ENCODE data around the gene LRFN2.
A peak's percentile ranks its signal among the peaks of the same experiment; 100 is the strongest.

Gene LRFN2

DNA sequence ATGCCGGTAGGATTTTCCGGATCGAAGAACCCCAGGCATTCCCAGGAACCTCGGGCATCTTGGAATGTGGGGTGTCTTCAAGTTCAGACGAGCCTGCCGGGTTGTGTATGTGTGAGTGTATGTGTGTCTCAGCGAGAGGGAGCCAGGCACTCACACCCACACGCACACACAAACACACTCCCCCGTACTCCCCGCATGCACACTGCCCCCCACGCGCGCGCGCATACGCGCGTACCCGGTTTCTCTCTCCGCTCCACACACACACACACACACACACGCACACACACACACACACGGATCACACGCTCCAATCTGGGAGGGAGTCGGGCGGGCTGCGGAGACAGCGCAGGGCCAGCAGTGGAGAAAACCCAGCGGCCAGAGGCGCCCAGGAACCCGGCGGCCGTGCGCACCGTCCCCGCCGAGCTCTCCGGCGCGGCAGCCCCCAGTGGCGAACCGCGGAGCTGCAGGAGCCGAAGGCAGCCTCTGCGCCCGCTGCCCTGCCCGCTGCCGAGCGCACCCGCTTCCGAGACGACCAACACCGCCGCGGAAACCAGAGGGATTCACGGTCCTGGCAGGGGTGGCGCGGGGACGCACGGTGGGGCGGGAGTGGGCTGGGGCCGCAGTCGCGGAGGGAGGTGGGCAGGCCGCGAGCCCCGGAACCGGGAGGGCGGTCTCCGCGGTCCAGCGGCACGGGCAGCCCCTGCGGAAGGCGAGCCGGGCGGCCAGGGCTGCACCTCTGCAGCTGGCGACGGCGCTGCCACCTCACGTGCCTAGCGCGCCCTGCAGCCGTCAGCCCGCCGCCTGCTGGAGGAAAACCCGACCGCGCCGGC, at the start of gene LRFN2:
Gene LRFN2 (minus strand): TSS at position 125 of the 830 bp plus-strand sequence.
- DNase-seq (ENCODE audit: low read depth, low spot score), result peak; percentile 90

DNA sequence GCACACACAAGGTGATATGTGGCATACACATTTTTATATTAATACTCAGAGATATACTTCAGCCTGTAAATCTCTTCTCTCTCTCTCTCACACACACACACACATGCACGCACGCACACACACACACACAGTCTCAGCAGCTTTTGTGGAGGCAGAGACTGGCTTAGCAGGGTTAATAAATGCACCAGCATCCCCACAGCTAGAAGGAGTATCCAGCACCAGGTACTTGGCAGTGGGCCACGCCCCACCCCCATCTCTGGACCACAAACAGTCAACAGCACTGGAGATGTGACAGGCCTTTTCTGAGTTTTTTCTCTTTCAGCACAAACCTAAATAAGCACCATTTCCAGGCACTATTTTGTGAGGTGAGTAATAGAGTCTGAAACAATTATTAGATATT, 47.3 kb upstream of the LRFN2 start:
- DNase-seq (ENCODE audit: low read depth, low spot score), result peak; percentile 5

DNA sequence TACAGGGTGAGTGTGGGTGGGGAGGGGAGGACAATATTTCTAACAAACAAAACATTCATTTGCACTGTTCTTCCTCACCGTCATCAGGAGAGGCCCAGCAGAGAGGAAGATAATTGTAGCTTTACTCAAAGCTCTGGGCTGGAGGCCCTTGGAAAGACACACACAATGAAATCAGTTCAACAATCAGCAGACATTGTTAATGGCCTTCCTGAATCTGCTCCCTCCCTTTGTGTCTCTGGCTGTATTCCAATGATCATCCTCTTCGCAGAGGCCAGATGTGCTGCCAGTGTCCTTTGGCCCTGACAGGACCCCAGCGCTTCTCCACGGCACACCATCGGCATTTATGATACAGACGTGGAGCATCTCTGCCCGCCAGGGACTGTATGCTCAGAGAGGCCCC, 44.6 kb upstream of the LRFN2 start:
- no peak for DNase-seq (ENCODE audit: low read depth, low spot score)

DNA sequence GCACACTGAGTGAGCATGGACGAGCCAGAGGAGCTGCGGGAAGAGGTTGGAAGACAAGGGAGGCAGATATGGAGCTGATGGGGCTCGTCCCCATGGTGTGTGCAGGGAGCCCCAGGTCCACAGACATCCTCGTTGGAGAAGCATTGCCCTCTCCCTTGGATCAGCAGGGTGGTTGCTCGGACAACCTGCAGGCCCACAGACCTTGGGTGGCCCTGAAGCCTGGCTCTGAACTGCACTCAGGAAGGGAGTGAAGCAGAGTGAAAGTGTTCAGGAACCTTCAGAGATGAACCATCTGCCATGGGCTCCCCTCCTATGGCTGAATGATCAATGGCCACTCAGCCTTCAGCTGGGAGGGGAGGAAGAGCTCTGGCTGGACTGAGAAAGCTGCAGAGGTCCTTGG, 43.3 kb upstream of the LRFN2 start:
- DNase-seq (ENCODE audit: low read depth, low spot score), result no peak

DNA sequence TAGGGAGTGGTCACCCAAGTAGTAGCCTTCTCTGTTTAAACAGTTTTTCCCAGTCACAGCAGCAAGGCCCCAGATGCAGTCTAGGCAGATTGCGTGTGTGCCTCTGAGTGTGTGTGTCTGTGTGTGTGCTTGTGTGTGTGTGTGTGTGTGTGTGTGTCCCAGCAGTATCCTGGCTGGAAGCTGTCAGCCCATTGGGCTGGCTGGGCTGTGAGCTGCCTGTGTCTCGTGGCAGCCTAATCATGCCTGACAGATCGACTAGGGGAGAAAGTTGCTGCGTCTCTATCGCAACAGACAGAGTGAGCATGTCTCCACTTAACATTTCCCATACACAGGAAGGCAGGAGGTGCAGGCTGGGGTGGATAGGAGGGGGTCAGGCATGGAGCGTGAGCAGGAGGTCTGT, 42.9 kb upstream of the LRFN2 start:
- no peak for DNase-seq (ENCODE audit: low read depth, low spot score)

DNA sequence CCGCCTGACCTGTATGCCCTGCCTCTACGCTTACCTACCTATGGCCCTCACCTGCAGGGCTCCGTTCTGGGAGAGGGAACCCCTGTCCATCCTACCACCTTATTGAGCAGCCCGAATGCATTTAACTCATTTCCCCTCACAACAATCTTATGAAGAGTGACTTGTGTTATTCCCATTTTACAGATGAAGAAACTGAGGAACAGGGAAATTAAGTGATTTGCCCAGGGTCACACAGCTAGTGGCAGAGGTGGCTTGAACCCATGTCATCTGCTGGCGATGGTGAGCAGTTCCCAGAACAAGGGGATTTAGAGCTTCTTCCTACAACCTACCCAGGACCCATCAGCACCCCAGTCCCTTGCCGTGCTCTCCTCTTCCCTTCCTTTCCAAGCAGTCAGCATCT, 42.3 kb upstream of the LRFN2 start:
- DNase-seq (ENCODE audit: low read depth, low spot score), result no peak

DNA sequence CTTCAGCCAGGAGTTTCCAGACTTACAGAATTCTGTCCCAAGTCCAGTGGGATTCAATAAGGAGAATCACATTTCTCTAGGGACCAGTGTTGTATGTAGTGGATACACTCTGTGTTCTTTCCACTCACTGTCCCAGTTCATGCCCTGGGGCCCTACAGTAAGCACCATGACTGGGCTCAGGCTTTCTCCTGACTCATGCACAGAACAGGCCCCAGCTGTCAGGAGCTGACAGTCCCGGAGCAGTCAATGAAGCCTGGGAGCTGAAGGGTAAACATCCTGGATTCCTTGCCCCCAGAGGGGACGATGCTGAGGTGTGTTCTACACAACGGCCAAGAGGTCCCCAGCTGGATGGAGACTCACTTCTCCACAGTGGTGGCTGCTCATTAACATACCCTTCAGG, 40.2 kb upstream of the LRFN2 start:
- DNase-seq (ENCODE audit: low read depth, low spot score), result no peak

DNA sequence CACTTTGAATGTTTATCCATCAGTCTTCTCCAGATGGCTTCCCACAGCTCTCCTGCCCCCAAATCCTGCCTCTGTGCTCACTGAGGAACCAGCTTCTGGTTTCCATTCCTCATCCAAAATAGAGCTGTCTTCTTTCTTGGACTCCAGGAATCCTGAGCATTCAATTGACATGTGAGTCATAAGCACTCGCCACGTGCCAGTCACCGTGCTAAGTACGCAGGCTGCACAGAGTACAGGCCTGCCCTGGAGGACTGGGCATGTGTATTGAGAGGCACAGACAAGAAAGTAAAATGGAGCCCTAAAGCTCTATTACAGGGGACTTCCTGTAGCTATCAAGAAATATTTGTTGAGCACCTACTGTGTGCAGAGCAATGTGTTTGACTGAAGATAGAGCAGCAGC, 39.7 kb upstream of the LRFN2 start:
- DNase-seq (ENCODE audit: low read depth, low spot score), result no peak

DNA sequence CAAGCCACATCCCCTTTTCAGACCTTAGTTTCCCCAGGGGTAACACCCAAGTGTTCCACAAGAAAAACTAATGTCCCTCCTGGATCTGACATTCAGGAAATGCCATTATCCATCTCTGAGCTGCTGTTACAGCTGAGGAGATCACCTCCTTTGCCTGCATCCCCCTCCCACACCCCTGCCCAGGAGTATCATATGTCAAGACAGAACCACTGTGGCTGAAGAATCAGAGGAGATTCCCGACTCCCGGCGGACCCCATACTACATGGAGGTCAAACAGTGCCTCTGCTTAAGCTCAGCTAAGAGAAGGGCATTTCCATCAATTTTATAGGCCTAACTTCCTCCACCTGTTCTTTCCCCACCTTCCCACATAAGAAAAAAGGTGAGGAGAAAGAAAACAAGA, 36.8 kb upstream of the LRFN2 start:
- DNase-seq (ENCODE audit: low read depth, low spot score), result no peak

DNA sequence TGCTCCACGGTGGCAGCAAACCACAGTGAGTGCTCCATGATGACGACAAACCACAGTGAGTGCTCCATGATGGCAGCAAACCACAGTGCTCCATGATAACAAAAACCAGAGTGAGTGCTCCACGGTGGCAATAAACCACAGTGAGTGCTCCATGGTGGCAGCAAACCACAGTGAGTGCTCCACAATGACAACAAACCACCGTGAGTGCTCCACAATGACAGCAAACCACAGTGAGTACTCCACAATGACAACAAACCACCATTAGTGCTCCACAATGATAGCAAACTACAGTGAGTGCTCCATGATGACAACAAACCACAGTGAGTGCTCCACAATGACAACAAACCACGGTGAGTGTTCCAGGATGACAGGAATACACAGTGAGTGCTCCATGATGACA, 36.0 kb upstream of the LRFN2 start:
- no peak for DNase-seq (ENCODE audit: low read depth, low spot score)

DNA sequence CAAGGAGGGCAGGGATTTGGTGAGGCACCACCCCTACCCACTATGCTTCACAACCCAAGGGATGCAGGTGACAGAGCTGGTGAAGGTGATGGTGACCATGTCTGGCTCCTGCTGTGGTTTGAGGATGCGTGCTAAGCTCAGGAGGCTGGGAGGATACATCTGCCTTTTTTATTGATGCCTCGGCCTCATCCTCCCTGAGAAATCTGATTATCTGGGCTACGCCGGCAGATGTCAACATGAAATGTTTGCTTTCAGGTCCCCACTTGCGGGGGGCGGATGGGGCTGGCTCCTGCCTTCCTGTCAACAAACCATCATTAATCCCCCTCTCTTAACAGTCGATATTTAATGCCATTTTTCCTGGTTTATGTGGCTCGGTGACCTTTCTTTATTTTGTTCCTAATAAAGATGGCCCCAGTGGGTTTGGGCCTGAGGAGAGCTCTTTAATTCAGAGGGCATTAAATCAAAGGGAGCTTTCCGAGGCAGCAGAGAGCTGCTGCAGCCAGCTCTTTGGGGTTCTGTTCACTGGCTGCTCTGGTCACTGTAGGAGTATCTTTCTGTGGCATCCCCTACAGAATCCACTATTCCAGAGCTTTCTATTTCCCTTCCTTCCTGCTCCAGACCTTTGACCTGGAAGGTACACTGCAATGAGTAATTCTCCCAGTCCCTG, 33.5 kb upstream of the LRFN2 start:
- no peak for DNase-seq (ENCODE audit: low read depth, low spot score)

DNA sequence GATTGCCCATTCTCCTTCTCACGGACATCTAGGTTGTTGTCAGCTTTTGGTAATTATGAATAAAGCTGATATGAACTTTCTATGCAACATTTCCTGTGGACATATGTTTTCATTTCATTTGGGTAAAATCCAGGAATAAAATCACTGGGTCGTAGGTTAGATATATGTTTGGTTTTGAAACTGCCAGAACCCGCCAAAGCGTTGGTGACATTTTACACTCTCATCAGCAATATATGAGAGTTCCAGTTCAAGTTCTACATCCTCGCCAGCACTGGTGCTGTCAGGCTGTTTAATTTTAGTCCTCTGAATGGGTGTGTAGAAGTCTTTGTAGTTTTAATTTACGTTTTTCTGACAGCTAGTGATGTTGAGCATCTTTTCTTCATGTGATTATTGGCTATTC, 27.5 kb upstream of the LRFN2 start:
- no peak for DNase-seq (ENCODE audit: low read depth, low spot score)

DNA sequence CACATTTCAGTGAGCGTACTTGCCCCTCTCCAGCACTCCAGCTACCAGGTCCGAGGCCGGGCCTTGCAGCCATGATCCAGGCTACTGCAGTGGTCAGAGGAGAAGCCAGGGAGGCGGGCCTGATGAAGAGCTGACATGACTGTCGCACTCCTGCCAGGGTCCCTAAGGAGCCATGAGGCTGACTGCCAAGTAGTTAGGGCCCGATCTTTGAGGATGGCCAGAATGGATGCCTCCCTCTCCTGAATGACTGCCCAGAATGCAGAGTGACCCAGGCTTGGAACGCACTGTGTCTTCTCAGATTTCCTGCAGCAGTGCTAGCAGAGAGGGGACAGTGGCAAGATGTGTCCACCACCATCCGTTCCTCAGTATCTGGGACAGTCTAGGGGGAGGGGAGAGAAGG, 24.7 kb upstream of the LRFN2 start:
- DNase-seq (ENCODE audit: low read depth, low spot score), result no peak

DNA sequence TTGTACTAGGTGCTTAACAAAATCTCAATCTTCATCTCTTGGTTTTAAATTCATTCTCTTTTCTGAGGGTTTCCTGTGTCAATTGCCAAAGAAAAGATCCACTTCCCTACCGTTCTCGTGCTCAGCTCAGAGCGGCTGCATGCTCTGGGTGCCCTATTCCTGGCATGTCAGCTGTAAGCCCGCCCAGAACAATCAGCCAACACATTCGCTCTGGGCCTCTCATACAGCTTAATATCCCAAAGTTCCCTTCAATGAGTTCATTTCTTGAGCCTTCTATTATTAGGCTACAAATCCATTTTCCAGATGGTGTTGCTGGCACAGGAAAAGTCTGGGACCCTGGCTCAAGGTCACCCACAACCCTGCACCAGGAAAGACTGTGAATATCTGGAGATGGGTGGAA, 24.3 kb upstream of the LRFN2 start:
- no peak for DNase-seq (ENCODE audit: low read depth, low spot score)

DNA sequence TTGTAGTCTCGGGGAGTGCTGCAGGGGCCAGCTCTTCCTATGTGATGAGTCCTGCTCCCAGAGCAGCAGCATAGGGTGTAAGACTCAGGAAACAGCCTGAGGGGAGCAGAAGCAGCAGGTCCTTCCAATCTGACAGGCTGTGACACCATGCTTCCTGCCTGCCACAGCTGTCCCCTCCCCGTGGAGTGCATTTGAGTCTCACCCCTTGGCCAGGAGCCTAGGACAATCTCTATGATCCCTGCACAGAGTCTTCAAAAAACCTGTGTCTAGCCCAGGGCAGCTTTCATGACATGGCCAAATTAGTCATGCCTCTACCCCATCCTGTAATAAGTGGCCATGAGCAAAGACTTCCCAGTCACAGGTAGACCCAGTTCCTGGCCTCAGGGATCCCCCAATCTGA, 23.1 kb upstream of the LRFN2 start:
- DNase-seq (ENCODE audit: low read depth, low spot score), result no peak

DNA sequence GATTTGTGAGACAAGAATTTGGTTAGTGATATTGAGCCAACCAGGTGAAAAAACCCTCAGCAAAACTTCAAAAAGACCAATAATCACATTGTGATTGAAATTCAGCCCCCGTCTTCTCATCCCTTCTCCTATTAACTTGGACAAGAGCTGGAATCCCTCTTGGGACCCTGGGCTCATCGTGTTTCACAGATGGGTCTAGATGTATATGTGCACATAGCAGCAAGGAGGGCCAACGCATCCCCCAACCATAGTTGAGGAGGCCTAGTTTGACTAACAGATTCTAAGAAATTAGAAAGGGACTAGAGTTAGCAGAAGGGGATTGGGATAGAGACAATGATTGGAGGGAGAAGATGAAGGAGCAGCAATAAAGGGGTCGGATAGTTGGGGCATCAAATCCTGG, 19.8 kb upstream of the LRFN2 start:
- DNase-seq (ENCODE audit: low read depth, low spot score), result no peak

DNA sequence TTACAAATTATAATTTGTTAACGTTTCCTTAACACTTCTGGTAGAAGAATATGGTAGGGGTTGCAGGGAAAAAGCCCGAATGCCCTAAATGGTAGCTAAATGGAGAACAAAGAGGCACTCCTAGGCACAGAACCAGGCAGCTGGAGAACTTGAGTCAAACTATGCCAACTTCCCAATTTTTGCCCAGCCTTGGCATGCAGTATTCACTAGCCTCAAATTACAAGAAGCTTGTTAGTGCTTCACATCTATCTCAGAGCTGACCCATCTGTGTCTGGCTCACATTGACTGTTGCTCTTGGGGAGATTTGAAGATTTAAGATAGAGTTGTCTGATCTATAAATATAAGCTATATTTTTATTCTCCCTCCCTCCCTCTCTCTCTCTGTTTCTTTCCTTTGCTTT, 19.4 kb upstream of the LRFN2 start:
- no peak for DNase-seq (ENCODE audit: low read depth, low spot score)

DNA sequence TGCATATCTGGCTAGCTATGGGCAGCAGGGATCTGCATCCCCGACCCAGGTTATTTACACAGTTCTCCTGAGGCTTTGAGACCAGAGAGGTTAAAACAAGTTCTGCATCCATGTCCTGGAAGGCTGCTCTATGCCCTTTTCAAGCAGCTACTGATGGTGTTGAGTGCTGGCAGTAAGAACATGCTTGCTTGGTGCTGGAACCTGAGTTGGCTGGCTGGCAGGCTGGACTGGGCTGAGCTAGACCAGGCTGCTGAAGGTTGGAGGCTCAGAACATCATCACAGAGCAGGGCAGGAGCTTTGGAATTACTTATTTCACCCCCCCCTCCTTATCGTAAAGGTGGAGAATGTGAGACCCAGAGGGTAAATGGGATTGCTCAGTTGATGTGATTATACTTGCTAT, 16.9 kb upstream of the LRFN2 start:
- no peak for DNase-seq (ENCODE audit: low read depth, low spot score)

DNA sequence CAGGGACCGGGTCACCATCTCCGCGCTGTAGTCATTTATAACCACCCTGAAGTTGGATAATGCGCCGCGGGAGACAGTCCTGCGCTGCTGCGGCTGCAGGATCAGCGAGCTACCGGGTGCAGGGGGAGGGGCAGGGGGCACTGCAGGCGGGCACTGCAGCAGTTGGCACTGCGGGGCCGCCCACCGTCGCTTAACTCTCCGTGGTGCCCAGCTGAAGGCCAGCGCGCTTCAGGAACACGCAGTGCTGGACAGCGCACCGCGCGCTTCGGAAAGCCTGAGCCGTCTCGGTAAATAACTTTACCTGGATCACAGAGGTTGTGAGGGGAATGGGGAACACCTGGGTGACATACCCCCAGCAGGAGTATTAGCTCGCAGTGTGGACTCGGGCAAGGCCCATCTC, 12.4 kb upstream of the LRFN2 start:
- DNase-seq (ENCODE audit: low read depth, low spot score), result peak; percentile 53

DNA sequence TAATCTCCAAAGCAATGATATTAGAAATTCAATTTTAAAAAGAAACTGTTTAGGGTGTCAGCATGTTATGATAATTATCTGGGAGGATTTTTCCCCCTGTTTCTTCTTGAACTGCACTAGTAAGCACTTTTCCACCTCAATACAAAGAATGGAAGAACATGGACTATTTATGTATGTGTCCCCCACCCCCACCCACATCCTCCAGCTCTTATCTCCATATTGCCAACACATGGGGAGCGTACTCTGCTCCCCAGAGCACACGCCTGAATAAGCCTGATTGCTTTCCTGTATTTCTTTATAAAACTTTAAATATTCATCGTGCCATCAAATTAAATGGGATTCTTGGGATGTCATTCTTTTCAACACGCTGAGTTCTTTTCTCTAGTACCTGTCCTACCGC, 11.4 kb upstream of the LRFN2 start:
- no peak for DNase-seq (ENCODE audit: low read depth, low spot score)

DNA sequence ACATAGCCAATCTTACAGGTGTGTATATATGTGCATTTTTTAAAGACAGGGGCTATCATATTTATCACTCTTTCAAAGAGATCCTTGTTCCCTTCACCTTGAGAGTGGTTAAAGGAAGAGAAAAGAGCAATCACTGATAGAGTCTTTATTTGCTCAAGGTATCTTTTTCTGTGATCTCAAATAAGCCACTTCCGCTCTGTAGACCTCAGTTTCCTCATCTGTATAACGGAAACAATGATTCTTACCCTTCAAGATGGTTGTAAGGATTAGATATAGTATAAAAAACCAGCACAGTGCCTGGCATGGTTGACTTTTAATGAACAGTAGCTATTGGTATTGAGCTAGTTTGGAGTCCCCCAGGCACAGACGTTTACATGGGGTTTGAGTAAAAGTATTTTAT, 10.1 kb upstream of the LRFN2 start:
- no peak for DNase-seq (ENCODE audit: low read depth, low spot score)

DNA sequence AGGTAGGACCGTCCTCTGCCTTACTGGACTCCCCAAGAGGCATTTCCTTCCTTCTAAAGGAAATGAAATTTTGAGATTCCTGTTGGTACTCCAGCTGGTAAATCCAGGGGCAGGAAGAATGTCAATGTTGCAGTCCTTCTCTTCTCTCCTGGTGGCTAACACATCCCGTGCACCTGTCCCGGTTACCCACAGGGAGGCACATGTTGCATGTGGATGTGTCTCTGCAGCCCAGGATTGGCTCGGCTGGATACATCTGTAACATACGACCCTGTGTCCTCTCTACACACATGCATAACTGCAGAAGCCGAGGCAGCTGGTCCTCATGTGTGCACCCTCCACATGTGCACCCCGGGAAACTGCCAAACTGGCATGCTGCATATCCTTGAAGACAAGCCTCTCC, 1.3 kb upstream of the LRFN2 start:
- no peak for DNase-seq (ENCODE audit: low read depth, low spot score)

DNA sequence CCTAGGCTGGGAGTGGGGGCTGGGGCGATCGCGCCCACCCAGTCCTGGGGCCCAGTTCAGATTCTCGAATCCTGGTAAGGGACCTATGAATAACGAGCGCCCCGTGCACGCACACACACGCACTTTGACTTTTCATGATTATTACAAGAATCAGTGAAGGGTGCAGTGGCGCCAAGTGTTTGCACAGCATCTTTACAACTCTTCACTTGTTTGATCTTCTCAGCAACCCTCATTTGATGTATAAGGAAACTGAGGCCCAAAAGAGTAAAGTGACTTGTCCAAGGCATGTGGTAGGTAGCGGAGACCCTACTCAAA, 863 bp upstream of the LRFN2 start:
- DNase-seq (ENCODE audit: low read depth, low spot score), result no peak

Data from astrocyte of the hippocampus (primary cell).